ACHN (cell line): ENCODE data around the gene ZMIZ1.
A peak's percentile ranks its signal among the peaks of the same experiment; 100 is the strongest.

ENCODE experiments used
- DNase-seq: peaks from one replicate; pipeline ENCODE4 v3.0.0-alpha.2; 2015
- in situ Hi-C: cut with HindIII; loops from 2 replicates; pipeline ENCODE4 v1.10.0; 2017; ENCODE audit warnings: low sequenced_read_pairs, low pct_ligation_motif_present, low pct_unique_long_range_greater_than_20kb

Gene ZMIZ1

DNA sequence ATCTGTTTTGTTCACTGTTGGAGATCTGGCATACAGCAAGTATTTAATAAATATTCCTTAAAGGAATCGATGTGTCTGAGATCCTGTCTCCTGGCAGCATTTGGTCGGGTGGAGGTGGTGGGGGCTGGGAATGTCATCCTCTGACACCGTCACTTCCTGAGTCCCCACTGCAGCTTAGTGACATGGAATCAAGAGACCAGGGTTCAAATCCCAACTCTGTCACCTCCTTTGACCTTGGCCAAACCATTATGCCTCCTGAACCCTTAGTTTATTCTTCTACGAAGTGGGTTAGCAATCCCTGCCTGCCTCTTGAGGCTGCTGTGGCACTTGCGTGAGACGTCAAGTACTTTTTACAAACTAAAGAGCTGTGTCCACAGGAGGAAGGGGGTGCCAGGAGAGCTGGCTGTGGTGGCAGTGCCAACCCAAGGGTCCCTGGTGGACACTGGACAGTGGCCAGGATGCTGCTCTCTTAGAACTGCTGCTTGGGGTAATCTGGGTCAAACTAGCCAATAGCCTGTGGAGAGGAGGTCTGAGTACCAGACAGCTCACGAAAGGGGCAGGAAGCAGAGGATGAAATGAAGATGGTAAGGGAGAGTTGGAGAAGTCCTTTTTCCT lies 8.0 kb upstream of the ZMIZ1 start:
- DNase-seq = no peak
- in situ Hi-C loops = no loop called here

DNA sequence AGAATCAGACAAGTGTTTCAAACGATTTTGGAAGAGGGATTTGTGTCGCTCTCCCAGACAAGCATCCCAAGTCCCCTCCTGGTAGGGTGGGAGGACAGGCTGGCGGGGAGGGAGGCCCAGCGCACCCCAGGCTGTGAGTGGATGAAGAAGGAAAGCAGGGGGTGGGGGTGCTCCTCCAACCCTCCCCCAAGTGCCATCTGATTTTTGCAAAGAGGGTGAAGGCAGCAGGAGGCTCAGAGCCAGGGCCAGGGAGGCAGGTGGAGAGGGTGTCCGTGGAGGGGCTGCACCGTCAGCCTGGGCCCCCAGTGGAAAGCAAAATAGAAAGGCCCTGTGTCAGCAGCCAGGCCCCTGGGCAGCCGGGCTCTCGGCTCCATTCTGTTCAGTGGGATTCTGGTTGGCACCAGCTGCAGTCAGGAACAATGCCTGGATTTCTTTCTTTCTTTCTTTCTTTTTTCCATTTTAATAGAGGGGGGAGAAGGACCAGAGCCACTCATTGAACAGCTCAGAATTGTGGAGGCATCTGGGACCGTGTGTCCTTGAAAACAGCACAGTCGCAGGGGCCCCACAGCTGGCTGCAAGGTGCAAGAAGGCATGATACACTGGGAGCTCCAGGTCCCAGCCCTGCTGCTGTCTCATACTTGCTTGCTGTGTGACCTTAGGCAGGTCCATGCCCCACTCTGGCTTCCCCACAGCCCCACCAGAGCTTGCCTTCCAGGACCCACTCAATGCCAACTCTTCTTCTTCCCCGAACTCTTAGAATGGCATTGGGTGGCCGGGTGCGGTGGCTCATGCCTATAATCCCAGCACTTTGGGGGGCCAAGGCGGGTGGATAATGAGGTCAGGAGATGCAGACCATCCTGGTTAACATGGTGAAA lies 7.1 kb upstream of the ZMIZ1 start:
- in situ Hi-C loops = no loop called here
- DNase-seq = no peak

- DNase-seq = no peak
- in situ Hi-C loops = no loop called here
Measured at GRCh38 chr10:79063071-79063491, 5.7 kb upstream of the ZMIZ1 start.

DNA sequence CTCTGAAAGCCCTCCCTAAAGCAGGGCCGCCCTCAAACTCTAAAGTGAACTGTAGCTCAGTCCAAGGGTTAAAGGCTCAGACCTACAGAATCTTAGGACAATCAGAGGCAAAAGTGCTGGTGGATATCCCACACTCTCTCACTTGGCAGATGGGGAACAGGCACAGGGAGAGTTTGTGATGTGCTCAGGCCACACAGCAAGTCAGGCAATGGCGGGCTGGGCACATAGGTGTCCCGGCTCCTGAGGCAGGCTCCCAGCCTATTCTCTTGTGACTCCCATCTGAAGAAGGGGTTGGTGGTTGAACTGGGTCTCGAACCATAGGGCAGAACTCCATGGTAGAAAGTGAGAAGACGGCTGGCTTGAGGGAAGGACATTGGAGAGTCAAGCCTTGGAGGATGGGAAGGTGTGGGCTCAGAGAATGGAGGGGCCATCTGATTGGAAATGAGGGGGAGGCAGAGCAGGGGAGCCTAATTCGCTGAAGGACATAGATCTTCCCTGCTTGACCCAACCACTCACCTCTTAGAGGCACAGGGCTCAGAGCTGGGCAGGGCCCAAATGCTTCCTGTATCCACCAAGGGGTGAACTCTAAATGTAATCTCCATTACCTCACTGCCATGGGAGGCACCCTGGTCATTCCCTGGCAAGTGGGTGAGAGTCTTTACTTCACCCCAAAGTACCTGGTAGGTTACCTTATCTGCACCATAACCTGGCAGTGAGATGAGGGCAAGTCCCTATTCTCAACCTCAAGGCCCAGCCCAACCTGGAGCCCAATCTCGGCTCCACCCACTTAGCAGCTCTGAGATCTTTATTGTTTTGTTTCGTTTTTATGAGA lies 4.9 kb upstream of the ZMIZ1 start:
- in situ Hi-C loops = no loop called here

GRCh38 chr10:79065091-79065551 lies 3.6 kb upstream of the ZMIZ1 start:
- in situ Hi-C loops = no loop called here
- no peak for DNase-seq

More for the DNA sequence above, 4.9 kb upstream of the ZMIZ1 start:
- DNase-seq = no peak

DNA sequence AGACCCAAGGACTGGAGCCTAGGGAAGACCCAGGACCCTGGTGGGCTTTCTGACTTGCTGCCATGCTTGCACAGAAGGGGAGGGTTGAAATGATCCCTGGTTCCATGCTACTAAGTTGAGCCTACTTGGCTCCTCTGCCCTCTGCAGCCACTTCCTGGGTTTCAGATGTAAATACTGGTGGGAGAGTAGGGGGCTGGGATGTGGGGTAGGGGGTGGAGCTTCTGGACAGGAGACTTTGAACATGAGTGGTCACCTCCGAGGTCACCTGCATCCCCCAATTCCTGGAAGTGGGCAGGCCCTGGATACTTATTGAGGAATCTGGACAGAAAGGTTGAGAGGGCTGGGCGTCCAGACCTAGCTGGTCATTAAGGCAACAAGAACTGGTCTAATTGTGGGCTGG lies 2.9 kb upstream of the ZMIZ1 start:
- no peak for DNase-seq
- in situ Hi-C loops = no loop called here

GRCh38 chr10:79066411-79067240 lies 2.1 kb upstream of the ZMIZ1 start:
- peak; percentile 48 for DNase-seq
- in situ Hi-C loops = no loop called here

DNA sequence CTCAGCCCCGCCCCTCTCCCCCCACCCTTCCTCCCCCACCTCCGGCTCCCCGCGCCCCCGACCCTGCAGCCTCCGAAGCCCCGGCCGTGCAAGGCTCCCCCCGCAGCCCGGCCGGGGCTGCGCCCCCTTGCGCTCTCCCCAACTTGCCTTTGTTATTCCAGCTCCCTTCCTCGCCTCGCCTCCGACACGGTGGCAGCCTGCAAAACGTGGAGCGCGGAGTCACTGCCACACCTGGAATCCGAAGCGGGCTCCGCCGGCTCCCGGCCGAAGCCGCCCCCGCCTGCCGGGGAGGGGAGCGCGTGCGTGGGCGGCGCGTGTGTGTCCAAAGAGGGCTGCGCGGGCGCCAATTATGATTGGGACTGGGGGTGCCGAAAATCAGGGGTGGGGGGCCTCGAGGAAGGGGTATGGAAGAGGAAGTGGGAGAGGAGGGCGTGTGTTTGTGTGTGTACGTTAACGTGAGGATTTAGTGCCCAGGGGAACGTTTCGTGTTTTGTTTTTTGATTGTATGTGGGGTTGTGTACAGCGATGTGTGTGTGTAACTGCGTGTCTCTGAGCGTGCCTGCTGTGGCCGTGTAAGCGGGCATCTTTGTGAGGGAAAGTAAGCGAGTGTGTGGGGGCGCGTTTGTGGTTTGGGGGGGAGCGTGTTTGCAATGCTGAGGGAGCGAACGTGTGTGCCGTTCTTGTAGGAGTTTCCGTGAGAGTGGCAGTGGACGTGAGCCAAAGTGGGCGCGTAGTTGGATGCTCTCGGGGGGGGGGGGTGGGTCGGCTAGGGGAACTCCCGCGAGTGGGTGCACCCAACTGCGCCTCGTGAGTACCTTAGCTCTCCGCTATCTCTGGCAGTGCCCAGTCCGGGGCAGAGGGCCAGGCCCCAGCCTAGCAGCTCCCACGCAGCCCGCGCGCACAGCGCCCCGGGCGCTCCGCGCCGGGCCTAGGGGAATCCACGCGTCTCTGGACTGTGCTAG lies 1.2 kb upstream of the ZMIZ1 start:
- DNase-seq = peak; percentile 81
- in situ Hi-C loops = no loop called here

GRCh38 chr10:79068203-79068561 lies 584 bp upstream of the ZMIZ1 start:
- peak; percentile 14 for DNase-seq
- in situ Hi-C loops = no loop called here

DNA sequence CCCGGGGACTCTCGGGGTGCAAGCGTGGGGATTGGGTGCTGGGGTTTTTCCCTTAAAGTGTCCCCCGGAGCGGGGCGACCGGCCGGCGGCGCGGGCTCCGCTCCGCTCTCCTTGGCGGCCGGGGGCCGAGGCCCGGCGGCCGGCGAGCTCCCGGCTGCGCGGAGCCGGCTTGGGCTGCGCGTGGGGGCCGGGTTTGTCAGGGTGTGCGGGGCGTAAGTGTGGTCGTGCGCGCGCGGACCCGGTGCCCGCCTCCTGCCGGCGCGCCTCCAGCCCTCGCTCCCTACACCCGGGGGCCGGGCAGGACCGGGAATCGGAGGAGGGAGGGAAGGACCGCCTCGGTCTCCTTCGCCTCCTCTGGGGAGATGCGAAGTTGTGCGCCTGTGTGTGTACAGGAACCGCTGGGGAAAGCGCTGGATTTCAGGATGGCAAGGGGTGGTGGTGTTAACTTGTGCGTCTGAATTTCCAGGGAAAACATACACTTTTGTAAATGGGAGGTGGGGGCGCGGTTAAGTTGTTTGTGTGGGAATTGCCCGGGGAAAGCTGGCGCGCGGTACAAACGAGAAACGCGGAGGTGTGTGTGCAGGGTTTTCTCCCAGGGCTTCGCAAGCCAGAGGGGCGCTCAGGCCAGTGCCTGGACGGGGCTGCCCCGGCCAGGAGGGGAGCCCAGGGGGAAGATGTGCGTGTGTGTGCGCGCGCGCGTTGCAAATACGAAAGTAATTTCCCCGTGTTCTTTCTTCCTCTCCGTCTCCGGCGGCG lies 737 bp downstream of the ZMIZ1 start:
- in situ Hi-C loops = no loop called here
- DNase-seq = peak; percentile 53

- in situ Hi-C loops = no loop called here
- peak; percentile 71 for DNase-seq
Measured at GRCh38 chr10:79070081-79070605, 1.4 kb downstream of the ZMIZ1 start.

GRCh38 chr10:79070606-79071395 lies 2.0 kb downstream of the ZMIZ1 start:
- in situ Hi-C loops = no loop called here
- DNase-seq = peak; percentile 78

DNA sequence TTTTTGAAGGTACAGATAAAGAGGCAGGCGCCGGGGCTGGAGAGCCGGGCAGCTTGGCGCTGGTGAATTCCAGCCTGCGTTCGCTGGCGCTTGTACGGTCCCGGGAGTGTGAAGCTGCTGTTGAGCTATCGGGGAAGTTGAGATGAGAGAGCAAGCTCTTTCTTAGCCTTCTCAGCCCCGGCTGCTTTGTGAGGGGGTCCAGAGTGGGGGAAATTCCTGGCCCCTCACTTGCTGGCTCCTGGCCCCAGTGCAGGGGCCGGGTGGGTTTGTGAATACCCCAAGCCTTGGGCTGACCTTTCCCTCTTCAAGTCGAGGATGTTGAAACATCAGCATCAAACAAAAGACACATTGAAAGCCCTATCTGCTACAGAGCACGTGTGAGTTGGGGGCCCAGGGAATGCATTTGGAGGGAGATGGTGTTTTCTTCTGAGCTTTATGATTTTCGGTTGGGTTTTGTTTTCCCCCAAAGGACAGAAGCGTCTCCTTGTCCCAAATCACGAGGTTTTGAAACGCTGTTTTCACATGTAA lies 2.7 kb downstream of the ZMIZ1 start:
- in situ Hi-C loops = no loop called here
- no peak for DNase-seq

DNA sequence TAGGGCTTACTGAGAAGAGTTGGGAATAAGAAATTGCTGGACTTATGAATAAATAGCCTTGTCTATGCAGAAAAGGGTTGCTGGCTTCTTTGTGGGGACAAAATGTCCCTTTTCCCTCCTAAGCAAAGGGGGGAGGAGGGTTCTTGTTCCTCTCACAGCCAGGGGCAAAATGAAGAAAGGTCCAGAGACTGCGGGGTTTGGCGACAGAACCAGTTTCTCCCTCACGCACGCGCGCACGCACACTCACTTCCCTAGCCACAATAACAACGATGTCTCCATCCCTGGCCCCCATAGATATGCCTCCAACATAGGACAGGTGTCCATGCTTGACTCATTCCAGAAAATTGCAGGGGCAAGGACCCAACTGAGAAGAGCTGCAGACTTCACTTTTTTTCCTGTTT lies 3.3 kb downstream of the ZMIZ1 start:
- in situ Hi-C loops = no loop called here
- DNase-seq = no peak

GRCh38 chr10:79072994-79073645 lies 4.4 kb downstream of the ZMIZ1 start:
- peak; percentile 30 for DNase-seq
- in situ Hi-C loops = no loop called here
